IMR-90 (cell line): ENCODE results near the gene NFYB. TPM values are rescaled to one million over a fixed set of nuclear protein-coding genes. Genes with fewer than 3 reads are reported as not detected.
A peak's percentile ranks its signal among the peaks of the same experiment; 100 is the strongest.

Experiments
- ATAC-seq: fragments of 200-7000 bp; cut with Tn5 transposase; 2 replicates; pipeline ENCODE4 v1.9.1; 2020; ENCODE audit warnings: low read depth, mild to moderate bottlenecking, moderate library complexity
- BruUV-seq: library from RNA; stranded (reverse); fragments of 400-500 nt; replicated peaks from 2 replicates; lab custom pipeline; 2021; lab: Mats Ljungman, UMichigan
- CTCF ChIA-PET: fragments of 300-600 bp; formaldehyde crosslinking; extraction: SDS; loops from one replicate; lab custom pipeline; 2021; ENCODE audit warnings: antibody characterized with exemption; lab: Yijun Ruan, JAX
- POLR2A ChIA-PET: fragments of 300-600 bp; sonication (Branson Sonifier 250); formaldehyde crosslinking; loops from one replicate; lab custom pipeline; 2022; ENCODE audit warnings: antibody characterized with exemption; ENCODE audit not compliant: unreplicated experiment; lab: Charles Lee
- DNase-seq: peaks from one replicate; pipeline ENCODE4 v3.0.0; 2013
- H2AFZ ChIP-seq: replicated peaks from 2 replicates; pipeline ENCODE3; 2013; ENCODE audit warnings: low read length, mild to moderate bottlenecking; ENCODE audit not compliant: poor library complexity
- H2AK5ac ChIP-seq: 2 replicates; pipeline ENCODE4 v1.6.1; 2013; ENCODE audit warnings: low read depth, low read length, inconsistent platforms
- H2AK9ac ChIP-seq: replicated peaks from 2 replicates; pipeline ENCODE3; 2013; ENCODE audit warnings: mild to moderate bottlenecking, low read depth, low read length, moderate library complexity; ENCODE audit not compliant: poor library complexity
- H2BK120ac ChIP-seq: 2 replicates; pipeline ENCODE4 v1.6.1; 2013; ENCODE audit warnings: low read depth, low read length, inconsistent platforms
- H2BK15ac ChIP-seq: 3 replicates; pipeline ENCODE4 v1.6.1; 2013; ENCODE audit warnings: low read depth, low read length, inconsistent platforms
- H2BK20ac ChIP-seq: 2 replicates; pipeline ENCODE4 v1.6.1; 2013; ENCODE audit warnings: low read depth, mild to moderate bottlenecking, inconsistent platforms, low read length, moderate library complexity
- H2BK5ac ChIP-seq: 2 replicates; pipeline ENCODE4 v1.6.1; 2013; ENCODE audit warnings: mild to moderate bottlenecking, low read depth, low read length, inconsistent platforms; ENCODE audit not compliant: poor library complexity, severe bottlenecking
- H3K14ac ChIP-seq: replicated peaks from 2 replicates; pipeline ENCODE4 v1.6.1; 2013; ENCODE audit warnings: low read depth, low read length, inconsistent platforms
- H3K18ac ChIP-seq: 2 replicates; pipeline ENCODE4 v1.6.1; 2013; ENCODE audit warnings: low read depth, low read length, control low read depth
- H3K23ac ChIP-seq: 2 replicates; pipeline ENCODE4 v1.6.1; 2013; ENCODE audit warnings: low read depth, low read length, inconsistent platforms
- H3K27ac ChIP-seq: 2 replicates; pipeline ENCODE4 v1.5.1; 2013; ENCODE audit warnings: mild to moderate bottlenecking, control low read depth, low read length; ENCODE audit not compliant: insufficient read depth
- H3K27me3 ChIP-seq: 2 replicates; pipeline ENCODE4 v1.6.1; 2013; ENCODE audit warnings: low read length; ENCODE audit not compliant: control insufficient read depth, insufficient read depth
- H3K36me3 ChIP-seq: 2 replicates; pipeline ENCODE4 v1.6.1; 2013; ENCODE audit warnings: low read length, mixed read lengths; ENCODE audit not compliant: control insufficient read depth, insufficient read depth
- H3K4ac ChIP-seq: 2 replicates; pipeline ENCODE4 v1.6.1; 2013; ENCODE audit warnings: low read depth, low read length, inconsistent platforms
- H3K4me1 ChIP-seq: 2 replicates; pipeline ENCODE4 v1.6.1; 2013; ENCODE audit warnings: low read length, mixed read lengths; ENCODE audit not compliant: control insufficient read depth, insufficient read depth
- H3K4me2 ChIP-seq: 2 replicates; pipeline ENCODE4 v1.6.1; 2013; ENCODE audit warnings: low read depth, mild to moderate bottlenecking, control low read depth, low read length, moderate library complexity
- H3K4me3 ChIP-seq: 2 replicates; pipeline ENCODE4 v1.5.1; 2013; ENCODE audit warnings: low read depth, mild to moderate bottlenecking, control low read depth, low read length, moderate library complexity; ENCODE audit not compliant: insufficient read depth
- H3K56ac ChIP-seq: 2 replicates; pipeline ENCODE4 v1.6.1; 2013; ENCODE audit warnings: low read length, inconsistent platforms; ENCODE audit not compliant: insufficient read depth; ENCODE audit errors: extremely low read depth
- H3K79me1 ChIP-seq, 2 experiments: 2 replicates each; pipeline ENCODE4 v1.6.1; 2013; ENCODE audit warnings: low read length in 2 of 2, inconsistent platforms in 1 of 2, low read depth in 1 of 2
- H3K9ac ChIP-seq: 2 replicates; pipeline ENCODE4 v1.6.1; 2013; ENCODE audit warnings: low read depth, low read length, control low read depth
- H3K9me1 ChIP-seq: 2 replicates; pipeline ENCODE4 v1.6.1; 2013; ENCODE audit warnings: low read length, inconsistent platforms; ENCODE audit not compliant: insufficient read depth
- H3K9me3 ChIP-seq: 2 replicates; pipeline ENCODE4 v1.6.1; 2013; ENCODE audit warnings: low read length; ENCODE audit not compliant: control insufficient read depth, insufficient read depth
- H4K20me1 ChIP-seq: 2 replicates; pipeline ENCODE4 v1.6.1; 2013; ENCODE audit warnings: low read length, inconsistent platforms; ENCODE audit not compliant: insufficient read depth
- H4K5ac ChIP-seq: 2 replicates; pipeline ENCODE4 v1.6.1; 2013; ENCODE audit warnings: mild to moderate bottlenecking, low read depth, low read length, control low read depth
- H4K8ac ChIP-seq, 2 experiments: 2 replicates each; pipeline ENCODE4 v1.6.1; 2013; ENCODE audit warnings: low read depth in 2 of 2, low read length in 2 of 2, control low read depth in 1 of 2, inconsistent platforms in 1 of 2
- H4K91ac ChIP-seq: 2 replicates; pipeline ENCODE4 v1.6.1; 2013; ENCODE audit warnings: low read depth, low read length, inconsistent platforms; ENCODE audit not compliant: insufficient read depth
- MAFK ChIP-seq: IDR thresholded peaks from 2 replicates; pipeline ENCODE4 v1.6.1; 2012; ENCODE audit warnings: low read depth, low read length, improper control_type of control experiment
- MAZ ChIP-seq: IDR thresholded peaks from 2 replicates; pipeline ENCODE4 v1.6.1; 2012; ENCODE audit warnings: low read depth, mild to moderate bottlenecking, low read length, improper control_type of control experiment, moderate library complexity, borderline replicate concordance
- USF2 ChIP-seq: fragments of 150-350 bp; IDR thresholded peaks from 2 replicates; pipeline ENCODE4 v1.6.1; 2017; ENCODE audit warnings: mild to moderate bottlenecking, antibody characterized with exemption, low read length, low read depth
- WGBS, 2 experiments: methylation state at CpG; one replicate each; pipeline versions ENCODE4 v1.1.5 to v1.1.7; 2013; ENCODE audit warnings: missing lambda C conversion rate in 2 of 2; ENCODE audit not compliant: insufficient read length in 1 of 2; ENCODE audit errors: extremely low coverage in 2 of 2; 5-methylcytosine and 5-hydroxymethylcytosine counted together
- dilution Hi-C: fragments of 300-500 bp; cut with HindIII; formaldehyde crosslinking; loops from one replicate; pipeline ENCODE4 v1.14.3; 2018; ENCODE audit warnings: low sequenced_read_pairs; ENCODE audit not compliant: unreplicated experiment
- in situ Hi-C: fragments of 300-500 bp; cut with MboI; formaldehyde crosslinking; loops from 3 replicates; pipeline ENCODE4 v1.14.3; 2019; ENCODE audit warnings: low sequenced_read_pairs, inconsistent platforms, mixed read lengths
- intact Hi-C: fragments of 100-400 bp; cut with micrococcal nuclease; formaldehyde crosslinking; loops from 2 replicates; pipeline ENCODE4 v1.10.0; 2022
- polyA plus RNA-seq, 3 experiments: library from polyadenylated mRNA; depleted of rRNA; stranded (reverse); fragments of >200 nt; gene quantifications; 2 replicates each; pipeline ENCODE4 v1.2.3, GENCODE V29; 2012; ENCODE audit warnings: low replicate concordance in 1 of 3
- total RNA-seq: library from RNA; depleted of rRNA; stranded (reverse); fragments of >200 nt; gene quantifications from 2 replicates; pipeline ENCODE4 v1.2.3, GENCODE V29; 2012

The NFYB gene
- total and polyA plus RNA-seq, 2 of the 4 experiments (the other 2 are of a cell fraction) = 22.2 to 28.4 TPM

GRCh38 chr12:104080764-104081163 is 57.2 kb downstream of the NFYB start:
- DNase-seq (no peak), ATAC-seq (no peak)
- H2BK15ac ChIP-seq = no peak overlapping the region
- H2BK5ac ChIP-seq = no peak overlapping the region
- peaks cover 3% of the 10 kb centered on the region; the same call in 1 of the 2 replicates for H3K4me1 ChIP-seq
- WGBS, 2 experiments = no CpG with 5 or more reads among the region's 1 CpG
- H4K20me1 ChIP-seq = peaks cover 4% of the 10 kb centered on the region; the same call in 1 of the 2 replicates
- dilution Hi-C loops = no loop called here
- H4K5ac ChIP-seq = no peak overlapping the region; the same call in 1 of the 2 replicates
- TF ChIP-seq USF2 = no peak
- TF ChIP-seq MAFK = peak; percentile 73
- no peak for TF ChIP-seq MAZ
- no TSS peak for BruUV-seq
- POLR2A ChIA-PET = no interaction called here
- no peak overlapping the region for H2AK9ac ChIP-seq
- H3K4ac ChIP-seq = no peak overlapping the region
- peaks cover 4% of the 10 kb centered on the region; the same call in 1 of the 2 replicates for H3K9me1 ChIP-seq
- H2BK20ac ChIP-seq = no peak overlapping the region
- H4K91ac ChIP-seq = no peak overlapping the region
- H3K18ac ChIP-seq = no peak overlapping the region
- H3K9me3 ChIP-seq = no peaks in the 10 kb centered on the region
- H3K14ac ChIP-seq = no peak overlapping the region
- no peaks in the 10 kb centered on the region for H3K27me3 ChIP-seq
- H3K23ac ChIP-seq = no peak overlapping the region
- in situ Hi-C loops = no loop called here
- CTCF ChIA-PET = no interaction called here
- no peak overlapping the region for H3K4me3 ChIP-seq
- no peak overlapping the region for H2AK5ac ChIP-seq
- no peak overlapping the region for H3K9ac ChIP-seq
- H2BK120ac ChIP-seq = no peak overlapping the region
- H3K79me1 ChIP-seq = peaks cover 19 to 28% of the 10 kb centered on the region in 2 experiments
- H3K4me2 ChIP-seq = no peak overlapping the region
- no peak overlapping the region for H4K8ac ChIP-seq
- no peak overlapping the region for H2AFZ ChIP-seq
- peaks cover 22% of the 10 kb centered on the region for H3K36me3 ChIP-seq
- H3K27ac ChIP-seq = no peak overlapping the region
- no peak overlapping the region for H3K56ac ChIP-seq
- intact Hi-C loops = no loop called here
